ENCODE data around the gene FZD1. TPM values are rescaled to one million over a fixed set of nuclear protein-coding genes. Genes with fewer than 3 reads are reported as not detected.
"Not testable (repeated sequence)": the region's sequence is repeated elsewhere in the genome, so short reads cannot be mapped to it uniquely, and the experiment has no call there.

The FZD1 gene
- total and polyA plus RNA-seq, 2 experiments from 2014 or later, result 11.2 to 14.9 TPM

DNA sequence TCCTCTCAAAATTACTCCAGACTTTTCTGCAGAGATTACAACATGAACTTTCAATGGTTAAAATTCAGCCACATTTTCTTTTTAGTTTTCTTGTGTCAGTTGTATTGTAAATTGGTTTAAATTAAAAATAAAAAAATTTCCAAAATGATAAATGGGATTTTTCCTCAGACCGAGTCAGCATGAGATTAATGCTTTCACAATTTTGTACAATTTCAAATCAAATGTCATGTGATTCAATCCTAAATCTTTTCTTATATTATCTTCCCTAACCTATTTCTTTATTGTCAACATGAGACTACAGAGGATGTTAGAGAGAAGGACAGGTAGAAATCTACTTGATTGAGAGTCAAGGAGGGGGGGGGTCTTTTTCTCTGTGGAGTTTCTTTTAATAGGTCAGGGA is 33.7 kb downstream of the FZD1 start:
- Histone ChIP-seq H3K36me3 (no peaks in the 10 kb centered on the region), H3K4me3 (no peak overlapping the region), H3K27me3 (no peaks in the 10 kb centered on the region), H3K9me3 (ENCODE audit: low read depth) (no peaks in the 10 kb centered on the region), H3K27ac (no peak overlapping the region), H3K4me1 (ENCODE audit: low read depth) (no peaks in the 10 kb centered on the region)
- TF ChIP-seq, protein P1, sequence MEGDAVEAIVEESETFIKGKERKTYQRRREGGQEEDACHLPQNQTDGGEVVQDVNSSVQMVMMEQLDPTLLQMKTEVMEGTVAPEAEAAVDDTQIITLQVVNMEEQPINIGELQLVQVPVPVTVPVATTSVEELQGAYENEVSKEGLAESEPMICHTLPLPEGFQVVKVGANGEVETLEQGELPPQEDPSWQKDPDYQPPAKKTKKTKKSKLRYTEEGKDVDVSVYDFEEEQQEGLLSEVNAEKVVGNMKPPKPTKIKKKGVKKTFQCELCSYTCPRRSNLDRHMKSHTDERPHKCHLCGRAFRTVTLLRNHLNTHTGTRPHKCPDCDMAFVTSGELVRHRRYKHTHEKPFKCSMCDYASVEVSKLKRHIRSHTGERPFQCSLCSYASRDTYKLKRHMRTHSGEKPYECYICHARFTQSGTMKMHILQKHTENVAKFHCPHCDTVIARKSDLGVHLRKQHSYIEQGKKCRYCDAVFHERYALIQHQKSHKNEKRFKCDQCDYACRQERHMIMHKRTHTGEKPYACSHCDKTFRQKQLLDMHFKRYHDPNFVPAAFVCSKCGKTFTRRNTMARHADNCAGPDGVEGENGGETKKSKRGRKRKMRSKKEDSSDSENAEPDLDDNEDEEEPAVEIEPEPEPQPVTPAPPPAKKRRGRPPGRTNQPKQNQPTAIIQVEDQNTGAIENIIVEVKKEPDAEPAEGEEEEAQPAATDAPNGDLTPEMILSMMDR (IDR thresholded peaks at IDR 0.05; ENCODE audit: low read depth, low read length), result no peak
- no peak for DNase-seq (ENCODE audit: low read depth in 1 of 2, low spot score in 1 of 2)

- H3K27ac ChIP-seq, result no peak overlapping the region
- H3K4me1 ChIP-seq (ENCODE audit: low read depth), result no peaks in the 10 kb centered on the region
- DNase-seq (ENCODE audit: low read depth in 1 of 2, low spot score in 1 of 2), result no peak
- no peaks in the 10 kb centered on the region for H3K36me3 ChIP-seq
- no peaks in the 10 kb centered on the region for H3K27me3 ChIP-seq
- TF ChIP-seq, protein P1 (IDR thresholded peaks at IDR 0.05; ENCODE audit: low read depth, low read length), result no peak
- no peak overlapping the region for H3K4me3 ChIP-seq
- no peaks in the 10 kb centered on the region for H3K9me3 ChIP-seq (ENCODE audit: low read depth)
These were observed 35.9 kb downstream of the FZD1 start for GRCh38 chr7:91299952-91300775.

DNA sequence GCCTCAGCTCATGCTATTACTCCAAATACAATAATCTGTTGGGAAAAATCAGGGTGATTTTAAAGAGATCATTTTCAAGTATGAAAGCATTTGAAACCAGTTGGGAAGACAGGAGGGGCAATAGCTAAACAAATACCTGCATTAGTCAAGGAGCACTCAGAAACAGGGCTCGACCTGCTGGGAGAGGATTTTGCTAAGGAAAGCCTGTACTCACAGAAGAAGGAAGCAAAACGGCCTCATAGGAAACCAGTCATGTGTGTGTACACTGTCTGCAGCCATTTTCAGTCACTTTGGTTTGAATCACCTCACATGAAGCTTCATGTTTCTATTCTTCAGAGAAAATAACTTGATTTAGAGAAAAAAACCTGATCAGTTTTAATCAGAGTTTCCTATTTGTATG is 38.6 kb downstream of the FZD1 start:
- DNase-seq (ENCODE audit: low read depth in 1 of 2, low spot score in 1 of 2), result no peak
- H3K27me3 ChIP-seq, result no peaks in the 10 kb centered on the region
- TF ChIP-seq, protein P1 (IDR thresholded peaks at IDR 0.05; ENCODE audit: low read depth, low read length), result no peak
- no peaks in the 10 kb centered on the region for H3K4me1 ChIP-seq (ENCODE audit: low read depth)
- H3K36me3 ChIP-seq, result no peaks in the 10 kb centered on the region
- no peak overlapping the region for H3K27ac ChIP-seq
- H3K9me3 ChIP-seq (ENCODE audit: low read depth), result no peaks in the 10 kb centered on the region
- H3K4me3 ChIP-seq, result no peak overlapping the region

- H3K27ac ChIP-seq, result no peak overlapping the region
- no peaks in the 10 kb centered on the region for H3K36me3 ChIP-seq
- TF ChIP-seq, protein P1 (IDR thresholded peaks at IDR 0.05; ENCODE audit: low read depth, low read length), result no peak
- no peaks in the 10 kb centered on the region for H3K27me3 ChIP-seq
- no peak for DNase-seq (ENCODE audit: low read depth in 1 of 2, low spot score in 1 of 2)
- H3K4me3 ChIP-seq, result no peak overlapping the region
- H3K4me1 ChIP-seq (ENCODE audit: low read depth), result no peaks in the 10 kb centered on the region
- no peaks in the 10 kb centered on the region for H3K9me3 ChIP-seq (ENCODE audit: low read depth)
These were observed 42.0 kb downstream of the FZD1 start for GRCh38 chr7:91306266-91306665.

- no peaks in the 10 kb centered on the region for H3K36me3 ChIP-seq
- no peak for DNase-seq (ENCODE audit: low read depth in 1 of 2, low spot score in 1 of 2)
- H3K27ac ChIP-seq, result no peak overlapping the region
- no peak overlapping the region for H3K4me3 ChIP-seq
- TF ChIP-seq, protein P1 (IDR thresholded peaks at IDR 0.05; ENCODE audit: low read depth, low read length), result no peak
- no peaks in the 10 kb centered on the region for H3K27me3 ChIP-seq
- no peaks in the 10 kb centered on the region for H3K4me1 ChIP-seq (ENCODE audit: low read depth)
- no peaks in the 10 kb centered on the region for H3K9me3 ChIP-seq (ENCODE audit: low read depth)
These were observed 43.2 kb downstream of the FZD1 start for GRCh38 chr7:91307467-91307866.

- not testable (repeated sequence) for H3K4me3 ChIP-seq; H3K36me3 ChIP-seq; H3K27ac ChIP-seq; DNase-seq (ENCODE audit: low read depth in 1 of 2, low spot score in 1 of 2); H3K4me1 ChIP-seq (ENCODE audit: low read depth); H3K9me3 ChIP-seq (ENCODE audit: low read depth); H3K27me3 ChIP-seq
These were observed 44.0 kb downstream of the FZD1 start for GRCh38 chr7:91308191-91308590.
